Gastrocnemius medialis (tissue), 4 donors: ENCODE results near the gene KPRP.

Experiments
- POLR2A ChIP-seq, 2 donors: fragments of 450-650 bp; IDR thresholded peaks; one replicate each; pipeline ENCODE4 v1.6.1; 2017; ENCODE audit warnings: antibody characterized with exemption in 2 of 2, mild to moderate bottlenecking in 2 of 2, moderate library complexity in 2 of 2
- TF ChIP-seq, protein P1 (sequence below), 5 experiments: fragments of 450-650 bp in 3 of 5; fragments of 200-600 bp in 2 of 5; sonication (generic) in 2 of 5; IDR thresholded peaks in 4 of 5; conservative IDR thresholded peaks in 1 of 5; 1 replicate in 4 of 5; 2 replicates in 1 of 5; pipeline ENCODE4 v1.5.1; 2016 to 2019; ENCODE audit warnings: antibody characterized with exemption in 5 of 5, mild to moderate bottlenecking in 3 of 5, moderate library complexity in 3 of 5

GRCh38 chr1:152739841-152740240 is 18.0 kb upstream of the KPRP start:
- TF ChIP-seq, protein P1, sequence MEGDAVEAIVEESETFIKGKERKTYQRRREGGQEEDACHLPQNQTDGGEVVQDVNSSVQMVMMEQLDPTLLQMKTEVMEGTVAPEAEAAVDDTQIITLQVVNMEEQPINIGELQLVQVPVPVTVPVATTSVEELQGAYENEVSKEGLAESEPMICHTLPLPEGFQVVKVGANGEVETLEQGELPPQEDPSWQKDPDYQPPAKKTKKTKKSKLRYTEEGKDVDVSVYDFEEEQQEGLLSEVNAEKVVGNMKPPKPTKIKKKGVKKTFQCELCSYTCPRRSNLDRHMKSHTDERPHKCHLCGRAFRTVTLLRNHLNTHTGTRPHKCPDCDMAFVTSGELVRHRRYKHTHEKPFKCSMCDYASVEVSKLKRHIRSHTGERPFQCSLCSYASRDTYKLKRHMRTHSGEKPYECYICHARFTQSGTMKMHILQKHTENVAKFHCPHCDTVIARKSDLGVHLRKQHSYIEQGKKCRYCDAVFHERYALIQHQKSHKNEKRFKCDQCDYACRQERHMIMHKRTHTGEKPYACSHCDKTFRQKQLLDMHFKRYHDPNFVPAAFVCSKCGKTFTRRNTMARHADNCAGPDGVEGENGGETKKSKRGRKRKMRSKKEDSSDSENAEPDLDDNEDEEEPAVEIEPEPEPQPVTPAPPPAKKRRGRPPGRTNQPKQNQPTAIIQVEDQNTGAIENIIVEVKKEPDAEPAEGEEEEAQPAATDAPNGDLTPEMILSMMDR (IDR thresholded peaks at IDR 0.05 in 4 of 5, conservative IDR thresholded peaks at IDR 0.05 in 1 of 5): no peak
- TF ChIP-seq POLR2A (IDR thresholded peaks at IDR 0.05): no peak
